ENCODE measurements around the gene TBX18.

DNA sequence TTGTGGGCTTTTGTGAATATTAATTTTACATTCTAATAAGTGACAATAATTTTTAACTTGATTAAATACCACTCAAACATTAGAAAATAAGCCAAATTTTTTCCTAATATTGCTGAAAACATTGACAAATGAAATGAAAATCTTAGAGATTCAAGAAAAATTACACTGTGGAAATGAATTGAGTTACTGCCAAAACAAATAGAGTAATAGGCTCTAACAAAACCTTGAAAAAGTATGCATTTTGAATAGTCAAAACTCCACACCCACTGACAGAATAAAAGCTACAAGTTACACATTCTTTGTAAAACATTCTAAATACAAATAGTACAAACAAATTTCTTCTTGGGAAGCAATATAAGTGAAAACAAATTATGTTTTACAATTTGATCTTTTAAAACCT is 5.9 kb downstream of the TBX18 start:
- TF ChIP-seq, protein P1, sequence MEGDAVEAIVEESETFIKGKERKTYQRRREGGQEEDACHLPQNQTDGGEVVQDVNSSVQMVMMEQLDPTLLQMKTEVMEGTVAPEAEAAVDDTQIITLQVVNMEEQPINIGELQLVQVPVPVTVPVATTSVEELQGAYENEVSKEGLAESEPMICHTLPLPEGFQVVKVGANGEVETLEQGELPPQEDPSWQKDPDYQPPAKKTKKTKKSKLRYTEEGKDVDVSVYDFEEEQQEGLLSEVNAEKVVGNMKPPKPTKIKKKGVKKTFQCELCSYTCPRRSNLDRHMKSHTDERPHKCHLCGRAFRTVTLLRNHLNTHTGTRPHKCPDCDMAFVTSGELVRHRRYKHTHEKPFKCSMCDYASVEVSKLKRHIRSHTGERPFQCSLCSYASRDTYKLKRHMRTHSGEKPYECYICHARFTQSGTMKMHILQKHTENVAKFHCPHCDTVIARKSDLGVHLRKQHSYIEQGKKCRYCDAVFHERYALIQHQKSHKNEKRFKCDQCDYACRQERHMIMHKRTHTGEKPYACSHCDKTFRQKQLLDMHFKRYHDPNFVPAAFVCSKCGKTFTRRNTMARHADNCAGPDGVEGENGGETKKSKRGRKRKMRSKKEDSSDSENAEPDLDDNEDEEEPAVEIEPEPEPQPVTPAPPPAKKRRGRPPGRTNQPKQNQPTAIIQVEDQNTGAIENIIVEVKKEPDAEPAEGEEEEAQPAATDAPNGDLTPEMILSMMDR (IDR thresholded peaks at IDR 0.05; ENCODE audit: low read depth, low read length) = no peak
- no peak for TF ChIP-seq POLR2A (IDR thresholded peaks at IDR 0.05; ENCODE audit: extremely low read depth, insufficient read length)
- TF ChIP-seq, protein P2, sequence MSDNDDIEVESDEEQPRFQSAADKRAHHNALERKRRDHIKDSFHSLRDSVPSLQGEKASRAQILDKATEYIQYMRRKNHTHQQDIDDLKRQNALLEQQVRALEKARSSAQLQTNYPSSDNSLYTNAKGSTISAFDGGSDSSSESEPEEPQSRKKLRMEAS (IDR thresholded peaks at IDR 0.05; ENCODE audit: low read depth, low read length) = no peak

Data from NB4 (cell line).